GM23338 (cell line): Measurements from ENCODE around the gene ZNF681. TPM values are rescaled to one million over a fixed set of nuclear protein-coding genes. Genes with fewer than 3 reads are reported as not detected.
A peak's percentile ranks its signal among the peaks of the same experiment; 100 is the strongest.

Source experiments
- ATAC-seq: fragments of 200-7000 bp; cut with Tn5 transposase; 3 replicates; pipeline ENCODE4 v1.9.1; 2020
- DNase-seq: peaks from one replicate; pipeline ENCODE4 v3.0.0-alpha.2; 2015; ENCODE audit warnings: low spot score
- H2AFZ ChIP-seq: fragments of 200-600 bp; sonication (generic); 2 replicates; pipeline ENCODE4 v1.8.0; 2016; ENCODE audit warnings: antibody characterized with exemption, mild to moderate bottlenecking, moderate library complexity
- H3F3A ChIP-seq: fragments of 200-600 bp; sonication (generic); replicated peaks from 2 replicates; pipeline ENCODE4 v1.8.0; 2017; ENCODE audit warnings: antibody characterized with exemption, mixed run types, low read depth
- H3K27ac ChIP-seq: fragments of 200-600 bp; sonication (generic); 2 replicates; pipeline ENCODE4 v1.6.1; 2016; ENCODE audit warnings: low read depth
- H3K27me3 ChIP-seq: fragments of 200-600 bp; sonication (generic); 2 replicates; pipeline ENCODE4 v1.8.0; 2016; ENCODE audit warnings: mild to moderate bottlenecking, mixed run types, moderate library complexity; ENCODE audit not compliant: insufficient read depth
- H3K36me3 ChIP-seq: fragments of 200-600 bp; sonication (generic); 2 replicates; pipeline ENCODE4 v1.8.0; 2016; ENCODE audit warnings: mild to moderate bottlenecking; ENCODE audit not compliant: insufficient read depth
- H3K4me1 ChIP-seq: fragments of 200-600 bp; sonication (generic); 2 replicates; pipeline ENCODE4 v1.8.0; 2016; ENCODE audit warnings: mild to moderate bottlenecking, moderate library complexity; ENCODE audit not compliant: insufficient read depth
- H3K4me2 ChIP-seq: fragments of 200-600 bp; sonication (generic); 2 replicates; pipeline ENCODE4 v1.7.1; 2017; ENCODE audit warnings: mixed run types
- H3K4me3 ChIP-seq: fragments of 200-600 bp; sonication (generic); 2 replicates; pipeline ENCODE4 v1.6.1; 2016; ENCODE audit warnings: mixed run types
- H3K79me2 ChIP-seq: fragments of 200-600 bp; sonication (generic); replicated peaks from 2 replicates; pipeline ENCODE4 v1.8.0; 2017; ENCODE audit warnings: mild to moderate bottlenecking; ENCODE audit not compliant: insufficient read depth
- H3K9me2 ChIP-seq: fragments of 200-600 bp; sonication (generic); 2 replicates; pipeline ENCODE4 v1.8.0; 2017; ENCODE audit not compliant: insufficient read depth
- H4K20me1 ChIP-seq: fragments of 200-600 bp; sonication (generic); replicated peaks from 2 replicates; pipeline ENCODE4 v1.8.0; 2017; ENCODE audit warnings: mild to moderate bottlenecking; ENCODE audit not compliant: insufficient read depth
- H3K27ac Mint-ChIP-seq: 2 replicates; pipeline ENCODE4 v1.8.0; 2020; ENCODE audit warnings: inconsistent platforms, mild to moderate bottlenecking, moderate library complexity, mixed read lengths
- H3K27me3 Mint-ChIP-seq: 3 replicates; pipeline ENCODE4 v1.8.0; 2022; ENCODE audit warnings: low read depth, mild to moderate bottlenecking, moderate library complexity, mixed read lengths, inconsistent platforms; ENCODE audit not compliant: insufficient read depth, poor library complexity
- H3K36me3 Mint-ChIP-seq: 3 replicates; pipeline ENCODE4 v1.8.0; 2021; ENCODE audit warnings: low read depth, mild to moderate bottlenecking, inconsistent platforms, moderate library complexity, mixed read lengths
- H3K4me1 Mint-ChIP-seq: 3 replicates; pipeline ENCODE4 v1.8.0; 2020; ENCODE audit warnings: mild to moderate bottlenecking, inconsistent platforms, mixed read lengths
- H3K4me3 Mint-ChIP-seq: 3 replicates; pipeline ENCODE4 v1.8.0; 2021; ENCODE audit warnings: moderate library complexity, mild to moderate bottlenecking, inconsistent platforms, mixed read lengths
- H3K9me3 Mint-ChIP-seq: 3 replicates; pipeline ENCODE4 v1.8.0; 2020; ENCODE audit warnings: moderate library complexity, mild to moderate bottlenecking, inconsistent platforms, mixed read lengths
- EZH2phosphoT487 ChIP-seq: fragments of 200-600 bp; sonication (generic); IDR thresholded peaks from one replicate; pipeline ENCODE4 v1.8.1; 2018; ENCODE audit warnings: antibody characterized with exemption; ENCODE audit not compliant: unreplicated experiment
- JUNB ChIP-seq: IDR thresholded peaks from one replicate; pipeline ENCODE4 v1.6.1; 2016; ENCODE audit warnings: antibody characterized with exemption; ENCODE audit not compliant: unreplicated experiment
- STAT1 ChIP-seq: IDR thresholded peaks from one replicate; pipeline ENCODE4 v1.6.1; 2016; ENCODE audit warnings: antibody characterized with exemption; ENCODE audit not compliant: unreplicated experiment
- ZNF114 ChIP-seq: fragments of 250-450 bp; sonication (Bioruptor Pico); IDR thresholded peaks from 2 replicates; pipeline ENCODE4 v1.5.0; 2020; ENCODE audit warnings: mild to moderate bottlenecking, moderate library complexity
- ZNF331 ChIP-seq: fragments of 250-450 bp; sonication (Bioruptor Pico); IDR thresholded peaks from 2 replicates; pipeline ENCODE4 v1.5.0; 2020; ENCODE audit warnings: low read depth, mild to moderate bottlenecking, moderate library complexity
- polyA plus RNA-seq: library from polyadenylated mRNA; unstranded; fragments of >200 nt; fragmentation: Nextera tagmentation; extraction: Ambion mirVana; gene quantifications from 2 replicates; pipeline ENCODE4 v1.2.1, GENCODE V29; 2016
- total RNA-seq: library from RNA; depleted of rRNA; stranded (reverse); fragments of >200 nt; shearing (Covaris generic); gene quantifications from 2 replicates; pipeline ENCODE4 v1.2.3, GENCODE V29; 2014
- TF ChIP-seq, protein P1 (sequence below): IDR thresholded peaks from 2 replicates; pipeline ENCODE4 v1.6.1; 2016; ENCODE audit warnings: antibody characterized with exemption
- TF ChIP-seq, protein P2 (sequence below): fragments of 250-450 bp; sonication (Bioruptor Pico); IDR thresholded peaks from 2 replicates; pipeline ENCODE4 v1.5.0; 2020; ENCODE audit warnings: mild to moderate bottlenecking, moderate library complexity

ZNF681 gene
- total and polyA plus RNA-seq, 2 experiments from 2014 or later = 9.4 to 25.1 TPM

DNA sequence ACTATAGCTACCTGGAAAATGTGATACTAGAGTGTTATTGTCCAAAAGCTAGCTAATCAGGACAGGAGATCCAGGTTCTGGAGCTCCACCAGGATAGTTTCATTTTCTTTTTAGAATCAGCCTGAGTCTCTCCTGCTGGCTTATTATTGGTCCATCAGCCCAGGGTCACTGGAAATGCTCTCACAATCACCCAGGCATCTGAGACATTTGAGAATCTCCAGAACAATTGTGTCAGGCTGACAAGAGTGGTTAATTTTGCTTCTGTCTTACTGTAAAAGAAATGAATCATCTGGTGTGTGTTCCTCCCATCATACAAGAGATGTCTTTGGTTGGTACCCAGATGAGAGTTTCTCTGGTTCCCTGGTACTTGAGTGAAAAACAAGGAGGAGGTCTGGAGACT, 43.6 kb upstream of the ZNF681 start:
- Mint-ChIP-seq H3K4me3 (no peak overlapping the region), H3K27me3 (no peaks in the 10 kb centered on the region), H3K4me1 (peaks cover 15% of the 10 kb centered on the region), H3K36me3 (peaks cover 25% of the 10 kb centered on the region), H3K9me3 (no peaks in the 10 kb centered on the region), H3K27ac (no peak overlapping the region)
- H2AFZ ChIP-seq = no peak overlapping the region
- no peaks in the 10 kb centered on the region for H3K27me3 ChIP-seq
- DNase-seq = no peak
- H3K79me2 ChIP-seq = peaks cover 92% of the 10 kb centered on the region
- H3K4me2 ChIP-seq = no peak overlapping the region
- no peak for TF ChIP-seq ZNF331 (CRISPR knock-in tag)
- no peak for TF ChIP-seq EZH2phosphoT487
- no peak for TF ChIP-seq ZNF114
- TF ChIP-seq STAT1 = no peak
- TF ChIP-seq JUNB = no peak
- TF ChIP-seq, protein P1, sequence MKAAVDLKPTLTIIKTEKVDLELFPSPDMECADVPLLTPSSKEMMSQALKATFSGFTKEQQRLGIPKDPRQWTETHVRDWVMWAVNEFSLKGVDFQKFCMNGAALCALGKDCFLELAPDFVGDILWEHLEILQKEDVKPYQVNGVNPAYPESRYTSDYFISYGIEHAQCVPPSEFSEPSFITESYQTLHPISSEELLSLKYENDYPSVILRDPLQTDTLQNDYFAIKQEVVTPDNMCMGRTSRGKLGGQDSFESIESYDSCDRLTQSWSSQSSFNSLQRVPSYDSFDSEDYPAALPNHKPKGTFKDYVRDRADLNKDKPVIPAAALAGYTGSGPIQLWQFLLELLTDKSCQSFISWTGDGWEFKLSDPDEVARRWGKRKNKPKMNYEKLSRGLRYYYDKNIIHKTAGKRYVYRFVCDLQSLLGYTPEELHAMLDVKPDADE = no peak
- peaks cover 22% of the 10 kb centered on the region for H3K4me1 ChIP-seq
- no peaks in the 10 kb centered on the region for H3K36me3 ChIP-seq
- H3K4me3 ChIP-seq = no peak overlapping the region
- H3K27ac ChIP-seq = no peak overlapping the region; the same call in 1 of the 2 replicates
- H4K20me1 ChIP-seq = peaks cover 49% of the 10 kb centered on the region
- H3F3A ChIP-seq = no peaks in the 10 kb centered on the region
- no peaks in the 10 kb centered on the region for H3K9me2 ChIP-seq
- ATAC-seq = no peak

DNA sequence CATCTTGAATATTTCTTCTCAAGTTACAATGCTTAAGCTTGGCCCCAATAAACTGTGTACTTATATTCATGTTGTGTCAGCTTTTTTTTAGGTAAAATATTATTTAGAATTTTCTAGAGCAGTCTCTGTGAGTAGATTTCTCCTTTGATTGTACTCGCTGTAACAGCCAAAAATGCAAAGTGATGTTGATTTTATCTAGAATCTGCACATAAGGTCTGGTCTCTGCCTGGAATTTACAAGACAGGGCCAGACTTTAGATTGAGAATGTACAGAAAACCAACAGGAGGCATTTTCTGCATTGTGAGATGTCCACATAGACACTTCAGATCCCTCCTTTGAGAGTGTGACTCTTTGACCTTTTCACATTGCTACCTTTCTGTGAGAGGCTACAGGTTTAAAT, 43.1 kb upstream of the ZNF681 start:
- Histone ChIP-seq H3F3A (no peaks in the 10 kb centered on the region), H3K4me3 (no peak overlapping the region), H3K27ac (peak overlapping the region; percentile 45; the same call in 1 of the 2 replicates), H3K36me3 (no peaks in the 10 kb centered on the region), H3K79me2 (peaks cover 92% of the 10 kb centered on the region), H2AFZ (no peak overlapping the region), H3K27me3 (no peaks in the 10 kb centered on the region), H3K4me2 (no peak overlapping the region), H3K9me2 (no peaks in the 10 kb centered on the region), H4K20me1 (peaks cover 53% of the 10 kb centered on the region), H3K4me1 (peaks cover 27% of the 10 kb centered on the region)
- TF ChIP-seq, protein P2, sequence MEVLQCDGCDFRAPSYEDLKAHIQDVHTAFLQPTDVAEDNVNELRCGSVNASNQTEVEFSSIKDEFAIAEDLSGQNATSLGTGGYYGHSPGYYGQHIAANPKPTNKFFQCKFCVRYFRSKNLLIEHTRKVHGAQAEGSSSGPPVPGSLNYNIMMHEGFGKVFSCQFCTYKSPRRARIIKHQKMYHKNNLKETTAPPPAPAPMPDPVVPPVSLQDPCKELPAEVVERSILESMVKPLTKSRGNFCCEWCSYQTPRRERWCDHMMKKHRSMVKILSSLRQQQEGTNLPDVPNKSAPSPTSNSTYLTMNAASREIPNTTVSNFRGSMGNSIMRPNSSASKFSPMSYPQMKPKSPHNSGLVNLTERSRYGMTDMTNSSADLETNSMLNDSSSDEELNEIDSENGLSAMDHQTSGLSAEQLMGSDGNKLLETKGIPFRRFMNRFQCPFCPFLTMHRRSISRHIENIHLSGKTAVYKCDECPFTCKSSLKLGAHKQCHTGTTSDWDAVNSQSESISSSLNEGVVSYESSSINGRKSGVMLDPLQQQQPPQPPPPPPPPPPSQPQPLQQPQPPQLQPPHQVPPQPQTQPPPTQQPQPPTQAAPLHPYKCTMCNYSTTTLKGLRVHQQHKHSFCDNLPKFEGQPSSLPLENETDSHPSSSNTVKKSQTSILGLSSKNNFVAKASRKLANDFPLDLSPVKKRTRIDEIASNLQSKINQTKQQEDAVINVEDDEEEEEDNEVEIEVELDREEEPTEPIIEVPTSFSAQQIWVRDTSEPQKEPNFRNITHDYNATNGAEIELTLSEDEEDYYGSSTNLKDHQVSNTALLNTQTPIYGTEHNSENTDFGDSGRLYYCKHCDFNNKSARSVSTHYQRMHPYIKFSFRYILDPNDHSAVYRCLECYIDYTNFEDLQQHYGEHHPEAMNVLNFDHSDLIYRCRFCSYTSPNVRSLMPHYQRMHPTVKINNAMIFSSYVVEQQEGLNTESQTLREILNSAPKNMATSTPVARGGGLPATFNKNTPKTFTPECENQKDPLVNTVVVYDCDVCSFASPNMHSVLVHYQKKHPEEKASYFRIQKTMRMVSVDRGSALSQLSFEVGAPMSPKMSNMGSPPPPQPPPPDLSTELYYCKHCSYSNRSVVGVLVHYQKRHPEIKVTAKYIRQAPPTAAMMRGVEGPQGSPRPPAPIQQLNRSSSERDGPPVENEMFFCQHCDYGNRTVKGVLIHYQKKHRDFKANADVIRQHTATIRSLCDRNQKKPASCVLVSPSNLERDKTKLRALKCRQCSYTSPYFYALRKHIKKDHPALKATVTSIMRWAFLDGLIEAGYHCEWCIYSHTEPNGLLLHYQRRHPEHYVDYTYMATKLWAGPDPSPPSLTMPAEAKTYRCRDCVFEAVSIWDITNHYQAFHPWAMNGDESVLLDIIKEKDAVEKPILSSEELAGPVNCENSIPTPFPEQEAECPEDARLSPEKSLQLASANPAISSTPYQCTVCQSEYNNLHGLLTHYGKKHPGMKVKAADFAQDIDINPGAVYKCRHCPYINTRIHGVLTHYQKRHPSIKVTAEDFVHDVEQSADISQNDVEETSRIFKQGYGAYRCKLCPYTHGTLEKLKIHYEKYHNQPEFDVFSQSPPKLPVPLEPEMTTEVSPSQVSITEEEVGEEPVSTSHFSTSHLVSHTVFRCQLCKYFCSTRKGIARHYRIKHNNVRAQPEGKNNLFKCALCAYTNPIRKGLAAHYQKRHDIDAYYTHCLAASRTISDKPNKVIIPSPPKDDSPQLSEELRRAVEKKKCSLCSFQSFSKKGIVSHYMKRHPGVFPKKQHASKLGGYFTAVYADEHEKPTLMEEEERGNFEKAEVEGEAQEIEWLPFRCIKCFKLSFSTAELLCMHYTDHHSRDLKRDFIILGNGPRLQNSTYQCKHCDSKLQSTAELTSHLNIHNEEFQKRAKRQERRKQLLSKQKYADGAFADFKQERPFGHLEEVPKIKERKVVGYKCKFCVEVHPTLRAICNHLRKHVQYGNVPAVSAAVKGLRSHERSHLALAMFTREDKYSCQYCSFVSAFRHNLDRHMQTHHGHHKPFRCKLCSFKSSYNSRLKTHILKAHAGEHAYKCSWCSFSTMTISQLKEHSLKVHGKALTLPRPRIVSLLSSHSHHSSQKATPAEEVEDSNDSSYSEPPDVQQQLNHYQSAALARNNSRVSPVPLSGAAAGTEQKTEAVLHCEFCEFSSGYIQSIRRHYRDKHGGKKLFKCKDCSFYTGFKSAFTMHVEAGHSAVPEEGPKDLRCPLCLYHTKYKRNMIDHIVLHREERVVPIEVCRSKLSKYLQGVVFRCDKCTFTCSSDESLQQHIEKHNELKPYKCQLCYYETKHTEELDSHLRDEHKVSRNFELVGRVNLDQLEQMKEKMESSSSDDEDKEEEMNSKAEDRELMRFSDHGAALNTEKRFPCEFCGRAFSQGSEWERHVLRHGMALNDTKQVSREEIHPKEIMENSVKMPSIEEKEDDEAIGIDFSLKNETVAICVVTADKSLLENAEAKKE = no peak
- TF ChIP-seq EZH2phosphoT487 = no peak
- H3K9me3 Mint-ChIP-seq = no peaks in the 10 kb centered on the region
- no peak overlapping the region for H3K4me3 Mint-ChIP-seq
- no peaks in the 10 kb centered on the region for H3K27me3 Mint-ChIP-seq
- DNase-seq (no peak), ATAC-seq (no peak)
- H3K36me3 Mint-ChIP-seq = peaks cover 21% of the 10 kb centered on the region
- peaks cover 18% of the 10 kb centered on the region for H3K4me1 Mint-ChIP-seq
- no peak overlapping the region for H3K27ac Mint-ChIP-seq
